HG03571 (cell line): ENCODE results near the gene CCDC6.
"Not testable (repeated sequence)": the region's sequence is repeated elsewhere in the genome, so short reads cannot be mapped to it uniquely, and the experiment has no call there.

ENCODE experiments used
- ATAC-seq: cut with Tn5 transposase; IDR thresholded peaks from one replicate; pipeline ENCODE4 v1.9.1; 2021; ENCODE audit not compliant: unreplicated experiment

CCDC6 gene

DNA sequence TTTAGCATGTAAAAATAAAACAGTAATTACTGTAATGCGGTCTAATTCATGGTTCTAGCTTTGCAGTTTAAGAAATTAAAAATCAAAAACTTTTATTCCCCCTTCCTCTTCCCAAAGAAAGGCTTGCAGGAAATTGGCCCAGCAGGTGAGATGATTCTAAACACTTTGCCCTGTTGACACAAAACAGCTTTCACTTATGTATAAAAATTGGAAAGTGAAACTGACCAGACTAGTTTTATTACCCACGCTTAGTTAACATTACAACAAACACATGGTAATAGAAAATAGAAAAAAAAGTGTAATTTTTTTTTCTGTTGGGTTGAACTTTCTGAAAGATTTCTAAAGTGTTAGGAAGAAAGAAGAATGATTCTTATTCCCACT, 1.2 kb upstream of the CCDC6 start:
- ATAC-seq: no peak

DNA sequence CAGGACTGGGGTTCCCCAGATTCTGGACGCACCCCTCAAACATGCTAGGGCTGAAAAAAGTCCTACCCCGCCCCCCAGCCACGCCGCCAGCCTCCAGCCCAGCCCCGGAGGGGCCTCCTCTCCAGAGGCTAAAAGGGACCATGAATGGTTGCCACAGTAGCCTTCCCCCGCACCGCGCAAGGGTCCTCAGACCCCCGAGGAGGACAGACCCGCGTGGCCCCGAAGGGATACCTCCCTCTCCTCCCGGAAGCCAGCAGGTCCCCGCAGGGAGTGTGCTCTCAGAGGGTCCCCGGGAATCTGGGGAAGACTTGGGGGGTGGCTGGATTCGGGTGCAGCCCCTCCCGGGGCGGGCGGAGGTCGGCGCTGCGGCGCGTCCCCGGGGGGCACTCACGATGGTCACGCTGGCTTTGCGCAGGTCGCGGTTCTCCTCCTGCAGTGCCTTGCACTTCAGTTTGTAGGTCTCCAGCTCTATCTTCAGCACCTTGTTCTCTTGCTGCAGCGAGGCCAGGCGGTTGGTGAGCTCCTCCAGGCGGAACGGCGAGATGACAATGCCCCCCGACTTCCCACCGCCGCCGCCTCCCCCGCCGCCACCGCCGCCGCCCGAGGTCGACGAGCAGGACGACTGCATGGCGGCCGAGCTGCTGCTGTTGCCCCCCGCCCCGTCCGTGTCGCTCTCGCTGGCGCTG, 482 bp downstream of the CCDC6 start:
- ATAC-seq: no peak

DNA sequence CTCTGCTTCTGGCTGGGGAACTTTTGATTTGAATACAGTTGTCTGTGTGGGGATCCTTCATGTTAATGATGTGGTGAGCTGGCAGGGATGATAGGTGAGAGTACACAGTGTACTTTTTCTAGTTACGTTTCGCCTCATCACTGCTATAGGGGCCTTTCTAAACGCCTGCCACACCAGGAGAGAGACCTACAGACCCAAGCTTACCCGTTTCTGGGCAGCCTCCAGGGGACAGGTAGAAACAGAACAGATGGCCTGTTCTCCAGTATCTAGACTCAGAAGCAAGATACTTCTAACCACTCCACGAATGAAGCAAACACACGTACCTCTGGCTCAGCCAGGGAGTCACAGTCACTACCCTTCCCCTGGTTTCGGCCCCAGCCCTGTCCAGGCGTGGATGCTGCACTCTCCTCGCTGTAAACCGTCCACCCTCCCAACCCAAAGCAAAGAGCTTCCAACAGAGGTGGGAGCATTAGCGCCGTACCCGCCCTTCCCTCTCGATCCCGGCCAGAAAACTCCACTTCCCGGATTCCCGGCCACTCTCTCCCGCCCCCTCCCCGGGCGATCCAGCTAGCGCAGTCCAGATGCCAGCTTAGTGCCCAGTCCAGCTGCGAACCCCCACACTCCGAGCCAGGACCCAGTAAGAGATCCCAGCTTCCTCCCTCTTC, 1.2 kb downstream of the CCDC6 start:
- peak; percentile 30 for ATAC-seq

DNA sequence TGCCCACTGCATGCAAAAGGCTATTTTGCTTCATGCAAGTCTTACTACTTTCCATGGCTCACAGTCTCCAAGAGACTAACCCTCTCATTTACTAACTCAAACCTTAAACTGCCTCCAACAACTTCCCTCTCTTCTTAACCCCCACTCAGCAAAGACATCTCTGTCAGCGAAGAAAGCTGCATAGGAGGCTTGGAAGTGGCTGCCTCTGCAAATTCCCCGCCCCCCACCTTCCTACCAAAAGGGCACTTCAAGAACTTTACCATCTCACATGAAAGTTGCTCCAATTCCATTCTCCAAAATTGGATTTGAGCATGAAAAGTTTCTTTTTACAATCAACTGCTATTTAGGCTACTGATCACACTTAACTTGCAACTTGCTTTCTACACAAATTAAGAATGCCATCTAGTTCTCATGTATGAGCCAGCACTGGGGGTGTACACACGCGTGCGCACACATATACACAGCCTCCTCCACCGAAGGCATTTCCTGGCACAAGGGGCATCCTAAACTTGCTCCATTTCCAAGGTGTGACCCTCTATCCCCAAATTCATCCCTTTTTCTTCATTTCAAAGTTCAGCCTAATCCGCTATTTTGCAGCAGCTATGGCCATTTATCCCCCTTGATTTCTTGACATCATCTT, 1.8 kb downstream of the CCDC6 start:
- ATAC-seq: no peak

DNA sequence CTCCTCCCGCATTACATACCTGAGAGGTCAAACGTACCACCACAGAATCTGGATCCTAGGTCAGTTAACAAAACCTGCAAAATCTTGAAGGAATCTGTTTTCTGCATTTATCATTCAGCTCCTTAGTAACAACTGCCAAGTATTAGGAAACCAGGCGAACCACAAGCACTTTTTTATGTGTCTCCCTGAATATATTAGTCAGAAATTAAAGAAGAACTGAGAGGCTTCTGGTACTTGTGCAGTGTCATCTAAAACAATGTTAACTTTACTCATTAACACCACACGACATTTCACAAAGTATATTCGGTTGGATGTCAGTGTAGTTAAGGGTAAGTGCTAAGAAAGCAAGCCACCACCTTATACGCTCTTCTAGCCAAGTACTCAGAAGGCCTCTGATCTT, 2.5 kb downstream of the CCDC6 start:
- no peak for ATAC-seq

DNA sequence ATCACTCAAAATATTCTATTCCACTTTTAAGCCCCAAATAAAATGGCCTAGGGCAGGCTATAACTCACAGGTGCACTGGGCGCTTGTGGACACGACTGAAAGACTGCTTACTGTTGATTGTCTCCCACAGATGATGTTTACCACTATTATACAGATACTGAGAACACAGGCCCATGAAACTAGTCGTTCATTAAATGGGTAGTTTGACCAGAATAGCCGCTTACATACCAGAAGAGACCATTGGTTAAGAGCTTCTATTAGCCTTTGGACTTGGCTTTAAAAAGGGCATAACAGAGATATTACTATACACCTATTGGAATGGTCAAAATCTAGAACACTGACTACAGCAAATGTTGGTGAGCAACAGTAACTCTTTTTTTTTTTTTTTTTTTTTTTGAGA, 4.3 kb downstream of the CCDC6 start:
- no peak for ATAC-seq

DNA sequence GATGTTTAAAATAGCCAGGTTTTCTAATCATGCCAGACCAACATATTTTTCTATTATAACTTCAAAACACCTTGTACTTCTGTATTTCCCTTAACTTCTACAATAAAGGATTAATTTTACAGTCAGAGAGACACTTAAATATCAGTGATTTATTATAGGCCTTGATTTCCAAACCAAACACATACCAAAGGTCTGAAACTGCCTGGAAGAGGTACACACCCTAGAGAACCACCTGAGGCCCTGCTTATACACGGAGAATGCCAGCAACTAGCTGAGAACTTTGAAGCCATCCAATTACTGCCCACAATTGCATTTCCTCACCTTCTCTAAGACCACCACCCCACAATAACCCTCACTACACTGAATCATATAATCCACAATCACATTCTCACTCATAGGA, 4.9 kb downstream of the CCDC6 start:
- ATAC-seq: no peak

DNA sequence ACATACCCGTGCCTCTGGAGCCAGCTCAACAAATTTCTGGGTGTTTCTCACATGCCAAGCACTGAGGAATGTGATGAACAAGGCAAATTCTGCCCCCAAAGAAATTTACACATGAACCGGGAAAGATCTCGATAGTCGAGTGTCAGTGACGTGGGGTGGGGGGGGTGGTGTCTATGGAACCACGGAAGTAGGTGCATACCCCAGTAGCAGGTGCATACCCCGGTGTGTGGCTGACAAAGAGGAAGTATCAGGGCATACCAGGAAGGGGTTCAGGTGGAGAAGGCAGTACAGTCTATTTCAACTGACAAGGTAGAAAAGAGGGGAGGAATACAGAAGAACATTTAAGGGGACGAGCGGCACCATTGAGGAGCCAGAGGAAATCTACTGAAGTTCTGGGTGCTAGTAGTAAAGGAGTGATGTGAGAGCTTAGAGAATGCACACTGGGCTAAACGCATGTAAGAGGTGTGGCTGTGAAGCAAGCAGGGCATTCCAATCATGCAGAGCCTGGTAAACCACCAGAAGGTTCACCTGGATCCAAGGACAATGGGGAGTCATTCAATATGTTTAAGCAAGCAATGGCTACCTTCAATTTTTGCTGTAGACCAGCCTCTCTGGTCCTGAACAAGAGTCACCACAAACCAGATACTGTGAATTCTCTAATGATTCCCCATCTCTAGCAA, 6.2 kb downstream of the CCDC6 start:
- no peak for ATAC-seq

DNA sequence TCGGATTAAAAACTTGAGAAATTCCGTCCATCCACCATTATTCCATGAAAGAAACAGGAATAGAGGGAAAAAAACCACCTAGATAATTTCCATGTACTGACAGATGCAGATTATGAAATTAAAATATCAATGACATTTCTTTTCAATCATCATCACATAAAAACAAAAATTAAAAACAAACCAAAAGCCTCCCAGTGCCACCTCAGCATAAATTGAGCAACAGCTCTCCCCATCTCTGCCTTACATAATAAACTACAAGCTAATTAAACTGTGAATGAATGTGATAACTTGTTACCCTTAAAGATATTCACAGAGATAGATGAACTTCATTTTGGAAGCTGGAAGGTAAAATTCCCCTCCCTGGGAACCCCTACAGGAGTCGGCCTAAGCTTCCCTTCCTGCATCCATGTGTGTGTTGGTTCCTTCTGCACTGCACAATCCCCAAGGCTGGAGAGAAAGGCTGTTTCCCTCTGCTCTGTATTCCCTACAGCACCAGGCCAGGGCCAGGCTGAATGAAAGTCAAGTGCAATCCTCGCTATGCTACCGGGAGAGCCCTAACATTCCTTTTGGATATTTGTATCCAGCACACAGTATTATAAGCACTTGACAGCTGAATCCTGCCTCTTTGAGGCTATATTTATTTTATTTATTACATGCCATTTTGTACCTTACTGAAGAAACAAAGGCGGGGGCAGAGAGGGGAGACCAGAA, 8.1 kb downstream of the CCDC6 start:
- no peak for ATAC-seq

DNA sequence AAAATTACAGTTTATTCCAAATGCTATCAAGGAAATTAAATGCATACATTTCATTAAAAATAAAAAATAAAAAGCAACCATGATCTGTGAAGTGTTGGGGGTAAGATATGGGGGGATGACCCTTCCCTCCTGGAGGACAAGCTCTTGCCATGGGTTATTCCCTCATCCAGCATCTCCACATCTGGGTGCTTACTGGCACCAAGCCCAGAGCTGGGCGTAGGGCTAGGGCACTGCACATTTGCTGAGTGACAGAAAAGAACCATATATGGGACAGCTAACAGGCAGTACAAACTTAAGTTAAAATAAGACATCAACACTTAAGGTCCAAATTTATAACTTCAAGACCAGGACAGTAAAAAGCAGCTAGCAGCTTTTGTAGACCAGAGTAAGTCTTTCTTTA, 10.2 kb downstream of the CCDC6 start:
- no peak for ATAC-seq

DNA sequence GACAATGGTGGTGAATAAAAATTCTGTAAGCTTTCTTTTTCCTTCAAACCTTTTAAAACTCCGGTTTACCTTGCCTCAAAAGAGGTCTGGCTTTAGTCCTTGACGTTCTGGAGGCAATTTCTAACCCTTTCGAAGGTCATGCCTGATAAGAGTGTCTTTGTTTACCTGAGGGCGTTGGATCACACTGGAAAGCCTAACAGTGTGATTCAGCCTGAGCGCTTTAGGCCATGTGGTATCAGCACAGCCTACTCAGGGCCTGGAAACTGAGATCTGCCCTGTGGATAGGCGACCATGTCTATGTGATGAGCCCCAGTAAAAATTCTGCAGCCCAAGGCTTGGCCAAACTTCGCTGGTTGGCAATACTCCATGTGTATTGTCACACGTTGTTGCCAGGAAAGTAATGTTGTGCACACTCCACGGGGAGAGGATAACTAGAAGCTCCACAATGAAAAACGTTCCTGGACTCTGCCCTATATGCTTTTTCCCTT, 10.7 kb downstream of the CCDC6 start:
- ATAC-seq: no peak

DNA sequence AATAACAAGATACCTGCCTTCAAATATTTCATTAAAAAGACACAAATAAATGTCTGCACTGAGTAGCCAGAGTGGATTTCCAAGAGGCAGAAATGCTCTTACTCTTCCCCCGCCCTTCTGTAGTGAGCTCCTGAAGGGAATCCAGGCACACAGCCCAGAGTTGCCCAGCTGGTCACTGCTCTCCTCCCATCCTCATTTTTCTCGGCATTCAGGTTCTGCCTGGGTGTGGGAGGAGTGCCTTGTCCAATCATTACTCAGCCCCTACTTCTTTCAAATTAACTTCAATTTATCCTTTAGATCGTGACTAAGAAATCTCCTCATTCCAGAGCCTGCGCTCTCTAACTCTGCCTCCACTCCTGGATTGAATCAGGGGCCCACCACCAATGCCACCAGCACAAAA, 12.2 kb downstream of the CCDC6 start:
- no peak for ATAC-seq

DNA sequence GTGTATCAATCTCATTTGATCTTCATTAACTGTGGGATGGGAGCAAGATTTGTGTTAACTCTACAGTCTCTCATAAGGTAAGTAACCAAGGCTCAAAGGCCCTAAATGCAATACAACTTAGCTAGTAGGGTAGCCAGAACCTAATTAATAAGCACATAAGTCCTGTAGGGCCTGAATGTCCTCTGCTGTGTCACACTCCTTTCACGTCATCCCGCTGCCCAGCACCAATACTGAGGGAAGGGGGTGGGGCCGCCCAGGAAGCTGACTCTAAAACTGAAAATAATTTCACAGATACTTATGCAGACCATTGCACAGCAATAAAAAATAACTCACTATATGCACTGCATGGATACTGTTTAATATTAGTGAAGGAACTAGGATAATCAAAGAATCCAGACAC, 13.7 kb downstream of the CCDC6 start:
- no peak for ATAC-seq

DNA sequence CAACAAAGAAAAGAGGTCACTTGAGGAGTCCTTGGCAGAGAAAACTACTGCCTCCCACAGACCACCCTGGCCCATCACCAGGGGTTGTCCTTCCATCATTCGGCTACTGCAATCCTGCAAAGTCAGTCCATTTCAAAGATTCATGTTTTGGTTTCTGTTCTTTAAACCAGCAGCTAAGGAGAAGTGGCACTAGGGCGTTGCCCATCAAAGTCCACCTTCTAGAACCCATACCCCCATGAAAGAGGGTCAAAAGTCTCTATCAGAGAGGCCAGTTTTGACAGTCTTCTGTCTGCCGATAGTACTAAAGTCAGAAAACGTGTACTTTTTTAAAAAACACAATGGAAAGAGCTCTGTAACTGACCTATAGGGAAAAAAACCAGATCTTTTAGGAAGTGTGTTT, 14.4 kb downstream of the CCDC6 start:
- no peak for ATAC-seq

DNA sequence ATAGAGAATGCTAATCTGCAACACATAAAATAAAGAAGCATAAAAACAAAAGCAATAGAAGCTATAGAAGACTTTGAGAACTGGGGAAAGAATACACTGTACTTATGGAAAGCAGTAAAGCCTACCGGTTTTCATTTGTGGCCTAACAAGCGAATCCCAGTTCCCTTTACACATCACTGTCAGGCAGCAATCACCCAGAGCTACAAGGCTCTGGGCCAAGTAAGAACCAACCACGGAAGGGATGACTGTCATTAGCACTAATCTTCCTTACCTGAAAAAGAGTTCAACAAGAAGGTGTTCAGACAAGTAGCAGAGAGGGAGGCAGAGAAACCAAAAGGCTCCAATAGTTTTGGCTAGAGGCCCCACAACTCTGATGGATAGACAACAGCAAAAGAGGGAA, 15.0 kb downstream of the CCDC6 start:
- ATAC-seq: no peak

DNA sequence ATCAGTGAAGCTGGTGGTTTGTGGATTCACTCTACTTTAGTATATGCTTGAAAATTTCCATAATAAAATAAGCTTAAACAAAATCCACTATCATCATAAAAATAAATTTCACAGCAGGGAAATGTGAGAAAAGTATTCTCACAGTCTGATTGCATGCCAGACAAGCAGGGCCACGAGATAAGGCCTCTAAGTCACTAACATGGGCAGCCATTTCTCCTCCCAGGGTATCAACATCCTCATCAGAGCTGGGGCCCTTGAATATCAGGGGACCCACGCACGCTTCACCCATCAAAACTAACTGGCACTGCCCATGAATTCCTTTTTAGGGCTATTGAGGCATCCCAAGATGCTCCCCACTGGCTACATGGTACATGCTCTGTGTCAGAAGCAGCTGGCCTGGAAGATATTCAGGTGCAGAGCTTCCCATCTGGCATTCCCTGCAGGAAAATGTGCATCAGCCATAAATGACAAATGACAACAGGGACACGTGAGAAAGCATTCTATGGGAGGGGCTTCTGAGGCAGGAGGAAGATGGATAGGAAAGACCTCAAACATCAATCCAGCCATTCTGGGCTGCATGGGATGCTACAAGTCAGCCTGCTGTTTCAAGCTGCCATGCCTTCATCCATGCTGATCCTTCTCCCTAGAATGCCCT, 17.4 kb downstream of the CCDC6 start:
- ATAC-seq: no peak

DNA sequence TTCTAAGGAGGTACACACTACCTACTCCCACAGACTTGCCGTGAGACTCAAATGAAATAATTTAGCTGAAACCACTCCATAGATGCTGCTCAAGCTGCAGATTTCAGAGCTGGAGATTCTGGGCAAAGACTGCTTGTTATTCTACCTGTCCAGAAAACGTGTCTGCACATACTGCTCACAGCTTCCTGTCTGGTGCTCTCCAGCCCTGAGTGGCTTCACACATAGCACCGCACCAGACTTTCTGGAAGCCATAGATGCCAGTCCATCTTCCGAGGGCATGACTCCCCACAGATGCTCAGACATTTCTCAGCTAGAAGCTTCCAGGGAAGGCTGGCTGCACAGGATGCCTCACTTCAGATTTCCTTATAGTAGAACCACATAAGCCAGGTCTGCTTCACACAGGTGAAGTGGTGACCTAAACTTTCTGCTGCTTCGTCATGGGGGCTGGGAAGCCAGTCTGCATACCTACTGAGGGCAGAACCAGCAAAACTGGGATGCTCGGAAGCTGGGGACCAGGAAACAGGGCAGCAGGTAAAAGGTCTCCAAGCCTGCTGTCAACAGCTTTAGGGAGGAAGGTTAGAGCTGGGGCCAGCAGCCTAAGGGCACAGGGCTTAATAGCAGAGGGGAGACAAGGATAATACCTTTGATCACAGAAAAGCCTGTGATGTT, 18.2 kb downstream of the CCDC6 start:
- ATAC-seq: no peak

DNA sequence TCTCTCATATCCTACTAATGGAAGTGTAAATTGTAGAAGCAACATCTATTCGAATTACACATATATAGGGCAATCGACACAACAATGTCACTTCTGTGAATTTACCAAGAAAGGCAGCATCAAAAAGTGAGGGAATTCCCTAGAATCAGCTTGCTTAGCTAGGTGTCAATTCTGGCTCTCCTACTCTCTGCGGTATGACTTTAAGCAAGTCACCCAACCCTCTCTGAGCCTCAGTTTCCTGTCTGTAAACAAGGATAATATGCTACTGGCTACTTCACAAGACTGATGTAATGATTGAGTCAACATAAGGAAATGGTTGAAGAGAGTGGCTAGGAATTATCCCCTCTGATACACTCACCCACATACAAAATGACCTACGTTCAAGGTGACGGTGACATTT, 19.4 kb downstream of the CCDC6 start:
- ATAC-seq: no peak

DNA sequence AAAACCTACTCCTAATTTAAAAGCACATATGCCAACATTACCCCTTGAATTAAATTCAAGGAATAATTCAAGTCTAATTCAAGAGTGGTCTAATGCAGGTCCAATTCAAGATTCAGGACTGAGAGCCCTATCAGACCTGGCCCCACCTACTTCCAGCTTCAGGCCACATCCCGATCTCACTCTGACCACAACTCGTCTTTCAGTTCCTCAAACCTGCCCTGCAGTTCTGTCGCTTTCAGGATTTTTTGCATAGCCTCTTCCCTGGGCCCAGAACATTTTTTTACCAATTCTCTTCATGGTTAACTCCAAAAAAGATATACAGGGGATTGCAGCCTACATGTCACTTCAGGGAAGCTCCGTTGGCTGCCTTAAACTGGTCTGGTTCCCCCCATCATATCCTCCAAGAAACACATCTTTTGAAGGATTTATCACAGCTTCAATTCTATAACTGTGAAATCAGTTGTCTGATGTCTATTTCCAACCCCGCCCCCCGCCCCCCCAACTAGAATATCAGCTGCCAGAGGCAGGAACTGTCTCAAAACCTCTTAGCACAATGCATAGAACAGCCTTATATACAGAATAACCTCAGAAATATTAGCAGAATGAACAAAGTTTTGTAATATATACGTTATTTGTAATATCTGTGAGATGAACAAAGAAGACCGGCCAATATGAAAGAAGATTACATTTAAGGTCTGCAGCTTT, 20.8 kb downstream of the CCDC6 start:
- peak; percentile 83 for ATAC-seq

DNA sequence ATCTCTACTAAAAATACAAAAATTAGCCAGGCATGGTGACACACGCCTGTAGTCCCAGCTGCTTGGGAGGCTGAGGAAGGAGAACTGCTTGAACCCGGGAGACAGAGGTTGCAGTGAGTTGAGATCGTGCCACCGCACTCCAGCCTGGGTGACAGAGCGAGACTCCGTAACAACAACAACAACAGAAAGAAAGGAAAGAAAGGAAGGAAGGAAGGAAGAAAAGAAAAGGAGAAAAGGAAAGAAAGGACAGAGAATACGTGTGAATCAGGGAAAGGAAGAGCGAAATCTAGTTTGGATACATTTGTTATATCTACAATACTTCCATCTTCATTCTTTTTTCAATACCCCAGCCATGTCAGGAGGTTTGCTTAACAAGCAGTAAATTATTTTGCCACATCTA, 21.5 kb downstream of the CCDC6 start:
- ATAC-seq: not testable (repeated sequence)
